IMR-90 (cell line): Measurements from ENCODE around the gene MTPN. TPM values are rescaled to one million over a fixed set of nuclear protein-coding genes. Genes with fewer than 3 reads are reported as not detected.

Experiments used
- ATAC-seq: fragments of 200-7000 bp; cut with Tn5 transposase; 2 replicates; pipeline ENCODE4 v1.9.1; 2020; ENCODE audit warnings: low read depth, mild to moderate bottlenecking, moderate library complexity
- BruUV-seq: library from RNA; stranded (reverse); fragments of 400-500 nt; replicated peaks from 2 replicates; lab custom pipeline; 2021; lab: Mats Ljungman, UMichigan
- CTCF ChIA-PET: fragments of 300-600 bp; formaldehyde crosslinking; extraction: SDS; loops from one replicate; lab custom pipeline; 2021; ENCODE audit warnings: antibody characterized with exemption; lab: Yijun Ruan, JAX
- POLR2A ChIA-PET: fragments of 300-600 bp; sonication (Branson Sonifier 250); formaldehyde crosslinking; loops from one replicate; lab custom pipeline; 2022; ENCODE audit warnings: antibody characterized with exemption; ENCODE audit not compliant: unreplicated experiment; lab: Charles Lee
- DNase-seq: peaks from one replicate; pipeline ENCODE4 v3.0.0; 2013
- H2AFZ ChIP-seq: replicated peaks from 2 replicates; pipeline ENCODE3; 2013; ENCODE audit warnings: low read length, mild to moderate bottlenecking; ENCODE audit not compliant: poor library complexity
- H2AK5ac ChIP-seq: 2 replicates; pipeline ENCODE4 v1.6.1; 2013; ENCODE audit warnings: low read depth, low read length, inconsistent platforms
- H2AK9ac ChIP-seq: replicated peaks from 2 replicates; pipeline ENCODE3; 2013; ENCODE audit warnings: mild to moderate bottlenecking, low read depth, low read length, moderate library complexity; ENCODE audit not compliant: poor library complexity
- H2BK120ac ChIP-seq: 2 replicates; pipeline ENCODE4 v1.6.1; 2013; ENCODE audit warnings: low read depth, low read length, inconsistent platforms
- H2BK15ac ChIP-seq: 3 replicates; pipeline ENCODE4 v1.6.1; 2013; ENCODE audit warnings: low read depth, low read length, inconsistent platforms
- H2BK20ac ChIP-seq: 2 replicates; pipeline ENCODE4 v1.6.1; 2013; ENCODE audit warnings: low read depth, mild to moderate bottlenecking, inconsistent platforms, low read length, moderate library complexity
- H2BK5ac ChIP-seq: 2 replicates; pipeline ENCODE4 v1.6.1; 2013; ENCODE audit warnings: mild to moderate bottlenecking, low read depth, low read length, inconsistent platforms; ENCODE audit not compliant: poor library complexity, severe bottlenecking
- H3K14ac ChIP-seq: replicated peaks from 2 replicates; pipeline ENCODE4 v1.6.1; 2013; ENCODE audit warnings: low read depth, low read length, inconsistent platforms
- H3K18ac ChIP-seq: 2 replicates; pipeline ENCODE4 v1.6.1; 2013; ENCODE audit warnings: low read depth, low read length, control low read depth
- H3K23ac ChIP-seq: 2 replicates; pipeline ENCODE4 v1.6.1; 2013; ENCODE audit warnings: low read depth, low read length, inconsistent platforms
- H3K27ac ChIP-seq: 2 replicates; pipeline ENCODE4 v1.5.1; 2013; ENCODE audit warnings: mild to moderate bottlenecking, control low read depth, low read length; ENCODE audit not compliant: insufficient read depth
- H3K27me3 ChIP-seq: 2 replicates; pipeline ENCODE4 v1.6.1; 2013; ENCODE audit warnings: low read length; ENCODE audit not compliant: control insufficient read depth, insufficient read depth
- H3K36me3 ChIP-seq: 2 replicates; pipeline ENCODE4 v1.6.1; 2013; ENCODE audit warnings: low read length, mixed read lengths; ENCODE audit not compliant: control insufficient read depth, insufficient read depth
- H3K4ac ChIP-seq: 2 replicates; pipeline ENCODE4 v1.6.1; 2013; ENCODE audit warnings: low read depth, low read length, inconsistent platforms
- H3K4me1 ChIP-seq: 2 replicates; pipeline ENCODE4 v1.6.1; 2013; ENCODE audit warnings: low read length, mixed read lengths; ENCODE audit not compliant: control insufficient read depth, insufficient read depth
- H3K4me2 ChIP-seq: 2 replicates; pipeline ENCODE4 v1.6.1; 2013; ENCODE audit warnings: low read depth, mild to moderate bottlenecking, control low read depth, low read length, moderate library complexity
- H3K4me3 ChIP-seq: 2 replicates; pipeline ENCODE4 v1.5.1; 2013; ENCODE audit warnings: low read depth, mild to moderate bottlenecking, control low read depth, low read length, moderate library complexity; ENCODE audit not compliant: insufficient read depth
- H3K56ac ChIP-seq: 2 replicates; pipeline ENCODE4 v1.6.1; 2013; ENCODE audit warnings: low read length, inconsistent platforms; ENCODE audit not compliant: insufficient read depth; ENCODE audit errors: extremely low read depth
- H3K79me1 ChIP-seq, 2 experiments: 2 replicates each; pipeline ENCODE4 v1.6.1; 2013; ENCODE audit warnings: low read length in 2 of 2, inconsistent platforms in 1 of 2, low read depth in 1 of 2
- H3K9ac ChIP-seq: 2 replicates; pipeline ENCODE4 v1.6.1; 2013; ENCODE audit warnings: low read depth, low read length, control low read depth
- H3K9me1 ChIP-seq: 2 replicates; pipeline ENCODE4 v1.6.1; 2013; ENCODE audit warnings: low read length, inconsistent platforms; ENCODE audit not compliant: insufficient read depth
- H3K9me3 ChIP-seq: 2 replicates; pipeline ENCODE4 v1.6.1; 2013; ENCODE audit warnings: low read length; ENCODE audit not compliant: control insufficient read depth, insufficient read depth
- H4K20me1 ChIP-seq: 2 replicates; pipeline ENCODE4 v1.6.1; 2013; ENCODE audit warnings: low read length, inconsistent platforms; ENCODE audit not compliant: insufficient read depth
- H4K5ac ChIP-seq: 2 replicates; pipeline ENCODE4 v1.6.1; 2013; ENCODE audit warnings: mild to moderate bottlenecking, low read depth, low read length, control low read depth
- H4K8ac ChIP-seq, 2 experiments: 2 replicates each; pipeline ENCODE4 v1.6.1; 2013; ENCODE audit warnings: low read depth in 2 of 2, low read length in 2 of 2, control low read depth in 1 of 2, inconsistent platforms in 1 of 2
- H4K91ac ChIP-seq: 2 replicates; pipeline ENCODE4 v1.6.1; 2013; ENCODE audit warnings: low read depth, low read length, inconsistent platforms; ENCODE audit not compliant: insufficient read depth
- CEBPB ChIP-seq: IDR thresholded peaks from 2 replicates; pipeline ENCODE4 v1.6.1; 2012; ENCODE audit warnings: low read depth, low read length, improper control_type of control experiment
- FOS ChIP-seq: fragments of 150-350 bp; IDR thresholded peaks from 2 replicates; pipeline ENCODE4 v1.6.1; 2016; ENCODE audit warnings: low read depth, low read length
- POLR2A ChIP-seq: IDR thresholded peaks from 2 replicates; pipeline ENCODE4 v1.6.1; 2012; ENCODE audit warnings: mild to moderate bottlenecking, low read depth, low read length
- RAD21 ChIP-seq: IDR thresholded peaks from 2 replicates; pipeline ENCODE4 v1.6.1; 2012; ENCODE audit warnings: low read length, improper control_type of control experiment
- RCOR1 ChIP-seq: IDR thresholded peaks from 2 replicates; pipeline ENCODE4 v1.6.1; 2012; ENCODE audit warnings: mild to moderate bottlenecking, low read length, improper control_type of control experiment; ENCODE audit not compliant: insufficient replicate concordance
- SMC3 ChIP-seq: fragments of 150-350 bp; IDR thresholded peaks from 2 replicates; pipeline ENCODE4 v1.6.1; 2016; ENCODE audit warnings: low read depth, mild to moderate bottlenecking, antibody characterized with exemption, low read length, moderate library complexity
- WGBS, 2 experiments: methylation state at CpG; one replicate each; pipeline versions ENCODE4 v1.1.5 to v1.1.7; 2013; ENCODE audit warnings: missing lambda C conversion rate in 2 of 2; ENCODE audit not compliant: insufficient read length in 1 of 2; ENCODE audit errors: extremely low coverage in 2 of 2; 5-methylcytosine and 5-hydroxymethylcytosine counted together
- dilution Hi-C: fragments of 300-500 bp; cut with HindIII; formaldehyde crosslinking; loops from one replicate; pipeline ENCODE4 v1.14.3; 2018; ENCODE audit warnings: low sequenced_read_pairs; ENCODE audit not compliant: unreplicated experiment
- in situ Hi-C: fragments of 300-500 bp; cut with MboI; formaldehyde crosslinking; loops from 3 replicates; pipeline ENCODE4 v1.14.3; 2019; ENCODE audit warnings: low sequenced_read_pairs, inconsistent platforms, mixed read lengths
- intact Hi-C: fragments of 100-400 bp; cut with micrococcal nuclease; formaldehyde crosslinking; loops from 2 replicates; pipeline ENCODE4 v1.10.0; 2022
- polyA plus RNA-seq, 3 experiments: library from polyadenylated mRNA; depleted of rRNA; stranded (reverse); fragments of >200 nt; gene quantifications; 2 replicates each; pipeline ENCODE4 v1.2.3, GENCODE V29; 2012; ENCODE audit warnings: low replicate concordance in 1 of 3
- total RNA-seq: library from RNA; depleted of rRNA; stranded (reverse); fragments of >200 nt; gene quantifications from 2 replicates; pipeline ENCODE4 v1.2.3, GENCODE V29; 2012
- TF ChIP-seq, protein P1 (sequence below): fragments of 150-350 bp; IDR thresholded peaks from 2 replicates; pipeline ENCODE4 v1.6.1; 2017; ENCODE audit warnings: mild to moderate bottlenecking, antibody characterized with exemption, low read length, low read depth
- TF ChIP-seq, protein P2 (sequence below): fragments of 150-350 bp; IDR thresholded peaks from 2 replicates; pipeline ENCODE4 v1.6.1; 2016; ENCODE audit warnings: low read depth, mild to moderate bottlenecking, low read length, moderate library complexity, borderline replicate concordance

Gene MTPN
- total and polyA plus RNA-seq, 2 of the 4 experiments (the other 2 are of a cell fraction): 58.8 to 94.4 TPM

DNA sequence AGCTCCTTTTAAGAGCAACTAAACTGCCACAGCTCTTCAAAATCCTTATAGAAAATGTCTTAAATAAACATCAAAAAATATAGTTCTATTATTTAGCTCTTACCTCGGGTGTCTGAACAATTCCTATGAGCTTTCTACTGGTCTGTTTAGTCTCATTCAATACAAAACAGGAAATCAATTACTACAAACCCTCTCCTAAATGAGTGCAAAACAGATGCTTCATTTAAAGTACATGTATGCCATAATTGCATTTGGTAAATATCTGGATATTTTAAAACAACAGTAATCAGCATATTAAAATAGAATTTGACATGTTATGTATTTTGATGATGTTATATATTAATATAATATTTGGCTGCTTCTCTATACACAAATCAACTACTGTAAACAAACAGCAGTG, 38.5 kb upstream of the MTPN start:
- BruUV-seq: no TSS peak
- no peak overlapping the region for H2BK5ac ChIP-seq
- H2AFZ ChIP-seq: no peak overlapping the region
- CTCF ChIA-PET: interaction anchor here (1.1 to 1.2 kb wide), 2 partner anchors 13 to 395 kb away, joined by 3 read pairs; no protein-coding TSS in a partner anchor
- no peaks in the 10 kb centered on the region for H3K9me1 ChIP-seq
- no peak overlapping the region for H4K91ac ChIP-seq
- H3K14ac ChIP-seq: no peak overlapping the region
- DNase-seq (no peak), ATAC-seq (no peak)
- no CpG with 5 or more reads among the region's 1 CpG for WGBS, 2 experiments
- no peak overlapping the region for H2BK120ac ChIP-seq
- POLR2A ChIA-PET: no interaction called here
- H4K8ac ChIP-seq: no peak overlapping the region
- H3K79me1 ChIP-seq: no peaks in the 10 kb centered on the region
- no peak overlapping the region for H2BK20ac ChIP-seq
- H4K20me1 ChIP-seq: no peaks in the 10 kb centered on the region
- no peaks in the 10 kb centered on the region for H3K4me1 ChIP-seq
- no peak overlapping the region for H3K23ac ChIP-seq
- no peak overlapping the region for H3K56ac ChIP-seq
- H3K18ac ChIP-seq: no peak overlapping the region
- in situ Hi-C loops (loop anchor here (25.0 kb wide), 1 partner anchor 753 kb away; no protein-coding TSS in a partner anchor), dilution Hi-C loops (no loop called here), intact Hi-C loops (no loop called here)
- H2AK9ac ChIP-seq: no peak overlapping the region
- H3K27ac ChIP-seq: no peak overlapping the region
- H3K36me3 ChIP-seq: no peaks in the 10 kb centered on the region
- H2AK5ac ChIP-seq: no peak overlapping the region
- no peak overlapping the region for H3K4me2 ChIP-seq
- H3K27me3 ChIP-seq: peaks cover 4% of the 10 kb centered on the region
- TF ChIP-seq SMC3 (no peak), FOS (no peak), POLR2A (no peak), RAD21 (no peak), CEBPB (no peak), RCOR1 (no peak)
- TF ChIP-seq, protein P1, sequence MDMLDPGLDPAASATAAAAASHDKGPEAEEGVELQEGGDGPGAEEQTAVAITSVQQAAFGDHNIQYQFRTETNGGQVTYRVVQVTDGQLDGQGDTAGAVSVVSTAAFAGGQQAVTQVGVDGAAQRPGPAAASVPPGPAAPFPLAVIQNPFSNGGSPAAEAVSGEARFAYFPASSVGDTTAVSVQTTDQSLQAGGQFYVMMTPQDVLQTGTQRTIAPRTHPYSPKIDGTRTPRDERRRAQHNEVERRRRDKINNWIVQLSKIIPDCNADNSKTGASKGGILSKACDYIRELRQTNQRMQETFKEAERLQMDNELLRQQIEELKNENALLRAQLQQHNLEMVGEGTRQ: no peak
- TF ChIP-seq, protein P2, sequence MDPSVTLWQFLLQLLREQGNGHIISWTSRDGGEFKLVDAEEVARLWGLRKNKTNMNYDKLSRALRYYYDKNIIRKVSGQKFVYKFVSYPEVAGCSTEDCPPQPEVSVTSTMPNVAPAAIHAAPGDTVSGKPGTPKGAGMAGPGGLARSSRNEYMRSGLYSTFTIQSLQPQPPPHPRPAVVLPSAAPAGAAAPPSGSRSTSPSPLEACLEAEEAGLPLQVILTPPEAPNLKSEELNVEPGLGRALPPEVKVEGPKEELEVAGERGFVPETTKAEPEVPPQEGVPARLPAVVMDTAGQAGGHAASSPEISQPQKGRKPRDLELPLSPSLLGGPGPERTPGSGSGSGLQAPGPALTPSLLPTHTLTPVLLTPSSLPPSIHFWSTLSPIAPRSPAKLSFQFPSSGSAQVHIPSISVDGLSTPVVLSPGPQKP: no peak
- H3K4ac ChIP-seq: no peak overlapping the region
- no peak overlapping the region for H3K4me3 ChIP-seq
- no peak overlapping the region for H2BK15ac ChIP-seq
- no peak overlapping the region for H4K5ac ChIP-seq
- no peak overlapping the region for H3K9ac ChIP-seq
- H3K9me3 ChIP-seq: no peaks in the 10 kb centered on the region
